ENCODE results near the gene VPS51.

Gene VPS51

DNA sequence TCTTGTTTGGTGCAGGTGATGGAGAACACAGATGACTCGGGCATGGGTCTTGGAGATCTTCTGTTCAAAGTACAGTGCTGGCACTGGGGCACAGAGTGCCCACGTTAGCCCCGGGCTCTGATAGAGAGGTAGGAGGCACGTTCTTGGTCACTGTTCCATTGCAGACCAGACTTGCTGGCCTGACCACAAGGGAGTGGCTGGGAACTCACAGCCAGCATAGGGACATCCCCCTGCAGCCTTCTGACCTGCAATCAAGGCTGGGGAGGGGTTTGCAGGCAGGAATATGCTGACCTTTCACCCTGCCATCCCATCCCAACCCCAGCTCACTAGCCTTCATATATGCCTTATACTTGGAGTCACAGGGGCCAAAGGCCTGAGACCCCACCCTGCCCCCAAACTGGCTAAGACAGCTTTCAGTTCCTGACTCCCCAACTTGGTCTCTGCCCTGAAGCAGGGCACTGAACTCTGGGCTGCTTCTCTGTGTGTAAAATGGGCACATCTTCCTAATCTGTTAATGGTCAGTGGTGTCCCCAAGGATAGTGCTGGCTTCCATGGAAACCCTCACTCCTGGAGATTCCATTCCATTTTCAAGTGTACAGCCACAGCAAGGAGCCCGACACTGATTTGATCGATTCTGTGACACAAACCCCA, 30.7 kb downstream of the VPS51 start:
- Mint-ChIP-seq H3K27ac (no peak overlapping the region), H3K4me1 (ENCODE audit: low read depth) (peaks cover 2% of the 10 kb centered on the region), H3K9me3 (no peaks in the 10 kb centered on the region), H3K36me3 (ENCODE audit: low read depth) (peaks cover 32% of the 10 kb centered on the region), H3K27me3 (ENCODE audit: low read depth) (no peaks in the 10 kb centered on the region), H3K4me3 (no peak overlapping the region)
- DNase-seq (ENCODE audit: low spot score), result no peak

DNA sequence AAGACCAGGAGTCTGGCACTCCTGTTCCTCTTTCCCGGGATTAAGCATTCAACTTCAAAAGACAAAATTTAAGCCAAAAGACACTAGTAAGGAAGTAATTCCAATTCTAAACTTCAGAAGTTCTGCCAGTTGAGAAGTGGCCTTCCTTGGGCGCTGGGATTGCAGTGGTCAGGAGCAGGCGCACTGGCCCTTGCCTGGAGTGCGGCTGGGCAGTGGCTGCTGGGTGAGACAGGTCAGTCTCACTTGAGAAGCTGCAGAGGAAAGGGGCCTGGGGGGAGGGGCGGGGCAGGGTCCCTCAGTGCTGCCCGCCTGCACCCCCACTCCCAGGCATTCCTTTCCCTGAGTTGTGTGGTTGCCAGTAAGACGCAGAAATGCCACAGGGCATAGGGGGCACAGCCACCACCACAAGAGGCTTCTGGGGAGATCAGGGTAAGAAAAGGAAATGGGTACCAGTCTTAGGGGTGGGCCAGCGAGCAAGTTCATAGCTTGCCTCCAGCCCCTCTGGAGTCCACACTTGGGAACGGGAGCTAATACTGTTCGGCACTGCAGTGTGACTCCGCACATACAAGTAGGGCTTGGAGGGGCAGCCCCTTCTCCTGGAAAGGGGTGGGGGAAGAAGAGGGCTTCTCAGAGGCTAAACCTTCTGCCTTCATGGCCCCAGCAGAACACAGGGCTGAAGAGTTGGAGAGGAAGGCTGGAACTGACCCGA, 31.6 kb downstream of the VPS51 start:
- no peaks in the 10 kb centered on the region for H3K9me3 Mint-ChIP-seq
- H3K4me3 Mint-ChIP-seq, result no peak overlapping the region
- H3K4me1 Mint-ChIP-seq (ENCODE audit: low read depth), result peaks cover 4% of the 10 kb centered on the region
- no peak overlapping the region for H3K27ac Mint-ChIP-seq
- no peaks in the 10 kb centered on the region for H3K27me3 Mint-ChIP-seq (ENCODE audit: low read depth)
- peaks cover 35% of the 10 kb centered on the region for H3K36me3 Mint-ChIP-seq (ENCODE audit: low read depth)
- DNase-seq (ENCODE audit: low spot score), result no peak

DNA sequence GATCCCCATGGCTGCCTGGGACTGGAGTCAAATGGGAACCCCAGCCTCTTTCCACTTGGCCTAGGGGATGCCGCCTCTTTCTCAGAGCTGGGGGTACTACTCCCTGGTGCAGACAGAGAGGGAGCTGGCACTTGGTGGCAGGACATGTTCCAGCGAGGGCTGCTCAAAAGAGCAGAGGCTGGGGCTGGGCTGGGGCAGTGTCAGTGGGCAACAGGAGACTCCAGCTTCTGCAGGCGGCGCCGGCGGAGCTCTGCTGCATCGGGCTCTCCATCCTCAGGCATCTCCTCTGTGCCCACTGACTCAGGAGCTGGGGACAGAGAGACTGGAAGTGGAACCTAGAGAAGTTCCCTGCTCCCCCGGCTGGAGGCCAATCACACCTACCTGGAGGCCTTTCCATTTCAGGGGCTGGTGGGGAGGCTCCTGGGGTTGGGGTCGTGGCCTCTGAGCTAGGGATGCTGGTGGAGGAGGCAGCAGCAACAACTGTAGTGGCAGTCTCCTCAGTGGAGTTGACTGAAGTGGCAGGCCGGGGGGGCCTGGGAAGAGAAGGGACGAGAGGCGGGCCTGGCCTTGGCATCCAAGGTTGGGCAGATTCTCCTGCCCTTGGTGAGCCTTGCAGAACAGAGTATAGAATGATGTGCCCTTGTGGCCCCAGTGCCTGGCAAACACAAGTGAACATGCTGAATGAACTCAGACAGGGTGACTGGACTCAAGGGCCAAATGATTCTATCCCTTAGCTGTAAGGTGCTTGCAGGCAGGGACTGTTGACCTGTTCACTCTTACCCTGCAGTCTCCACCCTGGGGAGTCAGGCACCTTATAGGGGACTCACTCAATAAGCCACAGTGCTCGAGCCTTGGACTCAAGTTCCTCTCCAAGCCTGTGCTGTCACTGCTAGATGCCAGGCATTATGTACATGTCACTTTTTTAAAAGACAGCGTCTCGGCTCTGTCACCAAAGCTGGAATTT, 32.5 kb downstream of the VPS51 start:
- no peaks in the 10 kb centered on the region for H3K27me3 Mint-ChIP-seq (ENCODE audit: low read depth)
- H3K36me3 Mint-ChIP-seq (ENCODE audit: low read depth), result peaks cover 39% of the 10 kb centered on the region

DNA sequence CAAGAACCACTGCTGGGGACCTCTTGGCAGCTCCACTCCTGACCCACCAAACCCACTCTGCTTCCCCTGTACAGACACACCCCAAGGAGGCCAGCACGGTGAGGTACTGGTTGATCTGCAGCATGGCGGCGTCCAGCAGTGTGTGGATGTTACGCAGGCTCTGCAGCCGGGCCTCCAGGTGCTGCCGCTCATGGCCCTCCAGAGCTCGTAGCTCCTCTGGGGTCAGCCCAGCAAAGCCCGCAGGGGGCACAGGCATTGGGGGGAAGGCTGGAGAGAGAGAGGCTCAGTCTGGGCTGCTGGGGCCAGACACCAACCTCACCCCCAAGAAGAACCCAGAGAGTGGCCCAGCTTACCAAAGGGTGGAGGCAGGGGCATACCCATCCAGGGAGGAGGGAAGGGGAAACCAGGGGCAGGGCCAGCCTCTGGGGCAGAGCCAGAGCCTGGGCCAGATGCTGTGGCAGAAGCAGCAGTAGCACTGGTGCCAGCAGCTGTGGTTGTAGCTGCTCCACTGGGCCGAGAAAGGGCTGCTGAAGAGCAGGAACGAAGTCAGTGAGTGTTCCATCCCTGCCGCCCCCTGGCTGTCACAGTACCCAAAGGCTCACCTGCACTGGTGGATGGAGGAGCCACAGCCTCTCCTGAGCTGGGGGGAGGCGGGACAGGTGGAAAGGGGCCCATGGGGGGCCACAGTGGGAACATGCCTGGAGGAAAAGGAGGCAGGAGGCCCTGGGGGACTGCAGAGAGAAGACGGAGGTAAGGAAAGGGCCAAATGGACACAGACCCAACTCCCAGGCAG, 33.8 kb downstream of the VPS51 start:
- H3K36me3 Mint-ChIP-seq (ENCODE audit: low read depth), result peaks cover 39% of the 10 kb centered on the region
- H3K9me3 Mint-ChIP-seq, result no peaks in the 10 kb centered on the region
- H3K27ac Mint-ChIP-seq, result no peak overlapping the region
- H3K4me3 Mint-ChIP-seq, result no peak overlapping the region
- DNase-seq (ENCODE audit: low spot score), result no peak
- peaks cover 9% of the 10 kb centered on the region for H3K4me1 Mint-ChIP-seq (ENCODE audit: low read depth)
- no peaks in the 10 kb centered on the region for H3K27me3 Mint-ChIP-seq (ENCODE audit: low read depth)

More for the DNA sequence above, 32.5 kb downstream of the VPS51 start:
- no peak overlapping the region for H3K4me3 Mint-ChIP-seq
- no peaks in the 10 kb centered on the region for H3K9me3 Mint-ChIP-seq
- H3K27ac Mint-ChIP-seq, result no peak overlapping the region
- peaks cover 8% of the 10 kb centered on the region for H3K4me1 Mint-ChIP-seq (ENCODE audit: low read depth)
- DNase-seq (ENCODE audit: low spot score), result no peak

DNA sequence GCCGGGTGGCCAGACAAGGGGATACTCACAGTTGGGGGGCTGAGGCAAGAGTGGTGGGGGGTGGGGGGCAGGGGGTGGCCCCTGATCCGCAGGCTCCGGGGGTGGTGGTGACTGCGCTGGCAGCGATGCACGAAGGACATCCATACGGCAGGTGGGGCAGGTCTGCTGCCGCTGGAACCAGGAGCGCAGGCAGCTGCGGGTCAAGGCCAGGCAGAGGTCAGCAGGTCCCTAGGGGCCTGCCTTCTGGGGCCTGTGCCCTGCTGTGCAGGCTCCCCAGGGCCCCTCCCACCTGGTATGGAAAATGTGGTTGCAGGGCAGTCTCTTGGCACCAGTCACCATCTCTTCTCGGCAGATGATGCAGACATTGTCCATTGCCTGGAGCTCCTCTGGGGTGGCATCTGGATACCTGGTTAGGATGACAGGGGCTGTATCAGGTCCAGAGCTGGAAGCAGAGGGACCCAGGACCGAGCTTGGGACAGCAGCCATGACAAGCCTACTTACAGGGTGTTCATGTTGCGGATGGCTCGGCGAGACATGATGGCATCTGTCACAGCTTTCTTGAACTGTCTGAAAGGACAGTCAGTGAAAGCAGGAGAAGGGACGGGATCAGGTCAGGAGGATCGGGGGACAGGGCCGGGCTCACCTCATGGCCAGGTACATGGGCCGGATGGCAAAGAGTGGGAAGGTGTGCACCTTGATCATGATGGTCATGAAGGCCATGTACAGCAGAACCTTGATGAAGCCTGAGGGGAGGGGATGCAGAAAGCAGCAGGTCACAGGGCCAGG, 34.8 kb downstream of the VPS51 start:
- no peak for DNase-seq (ENCODE audit: low spot score)
- H3K27ac Mint-ChIP-seq, result no peak overlapping the region
- H3K4me3 Mint-ChIP-seq, result no peak overlapping the region
- H3K36me3 Mint-ChIP-seq (ENCODE audit: low read depth), result peaks cover 36% of the 10 kb centered on the region
- no peaks in the 10 kb centered on the region for H3K9me3 Mint-ChIP-seq
- peaks cover 12% of the 10 kb centered on the region for H3K4me1 Mint-ChIP-seq (ENCODE audit: low read depth)
- H3K27me3 Mint-ChIP-seq (ENCODE audit: low read depth), result no peaks in the 10 kb centered on the region

DNA sequence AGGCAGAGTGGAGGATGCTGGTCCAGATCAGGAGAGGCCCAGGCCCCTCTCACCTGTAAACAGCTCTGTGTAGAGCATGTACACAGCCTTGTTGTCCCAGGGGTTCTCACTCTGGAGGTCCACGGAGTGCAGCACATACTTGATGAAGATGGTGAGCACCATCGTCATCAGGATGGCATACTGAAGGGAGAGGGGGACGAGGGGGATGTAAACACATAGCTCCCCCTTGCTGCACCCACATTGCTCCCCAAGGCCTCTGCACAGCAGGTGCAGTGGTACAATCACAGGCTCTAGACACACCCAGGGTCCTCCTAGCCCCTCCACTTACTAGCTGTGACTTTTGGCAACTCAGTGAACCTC, 35.4 kb downstream of the VPS51 start:
- Mint-ChIP-seq H3K4me1 (ENCODE audit: low read depth) (peaks cover 18% of the 10 kb centered on the region), H3K4me3 (no peak overlapping the region), H3K27me3 (ENCODE audit: low read depth) (no peaks in the 10 kb centered on the region), H3K36me3 (ENCODE audit: low read depth) (peaks cover 34% of the 10 kb centered on the region), H3K27ac (no peak overlapping the region), H3K9me3 (no peaks in the 10 kb centered on the region)
- no peak for DNase-seq (ENCODE audit: low spot score)

DNA sequence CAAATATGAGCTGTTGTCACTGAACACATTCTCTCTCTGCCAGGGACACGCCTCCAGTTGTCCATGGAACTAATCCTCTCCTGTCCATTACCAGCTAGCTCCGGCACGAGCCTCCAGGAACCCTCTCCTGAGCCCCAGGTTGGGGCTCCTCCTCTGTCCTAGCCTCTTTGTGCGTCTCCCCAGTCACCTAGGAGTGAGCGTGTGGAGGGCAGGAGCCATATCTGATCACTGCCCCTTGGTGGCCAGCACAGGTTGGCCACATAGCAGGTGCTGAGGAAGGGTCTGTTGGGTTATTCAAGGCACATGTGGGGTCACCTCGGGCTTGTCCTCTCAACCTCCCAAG, 35.9 kb downstream of the VPS51 start:
- Mint-ChIP-seq H3K27ac (no peak overlapping the region), H3K27me3 (ENCODE audit: low read depth) (no peaks in the 10 kb centered on the region), H3K36me3 (ENCODE audit: low read depth) (peaks cover 30% of the 10 kb centered on the region), H3K9me3 (no peaks in the 10 kb centered on the region), H3K4me1 (ENCODE audit: low read depth) (peaks cover 22% of the 10 kb centered on the region), H3K4me3 (no peak overlapping the region)
- DNase-seq (ENCODE audit: low spot score), result no peak

DNA sequence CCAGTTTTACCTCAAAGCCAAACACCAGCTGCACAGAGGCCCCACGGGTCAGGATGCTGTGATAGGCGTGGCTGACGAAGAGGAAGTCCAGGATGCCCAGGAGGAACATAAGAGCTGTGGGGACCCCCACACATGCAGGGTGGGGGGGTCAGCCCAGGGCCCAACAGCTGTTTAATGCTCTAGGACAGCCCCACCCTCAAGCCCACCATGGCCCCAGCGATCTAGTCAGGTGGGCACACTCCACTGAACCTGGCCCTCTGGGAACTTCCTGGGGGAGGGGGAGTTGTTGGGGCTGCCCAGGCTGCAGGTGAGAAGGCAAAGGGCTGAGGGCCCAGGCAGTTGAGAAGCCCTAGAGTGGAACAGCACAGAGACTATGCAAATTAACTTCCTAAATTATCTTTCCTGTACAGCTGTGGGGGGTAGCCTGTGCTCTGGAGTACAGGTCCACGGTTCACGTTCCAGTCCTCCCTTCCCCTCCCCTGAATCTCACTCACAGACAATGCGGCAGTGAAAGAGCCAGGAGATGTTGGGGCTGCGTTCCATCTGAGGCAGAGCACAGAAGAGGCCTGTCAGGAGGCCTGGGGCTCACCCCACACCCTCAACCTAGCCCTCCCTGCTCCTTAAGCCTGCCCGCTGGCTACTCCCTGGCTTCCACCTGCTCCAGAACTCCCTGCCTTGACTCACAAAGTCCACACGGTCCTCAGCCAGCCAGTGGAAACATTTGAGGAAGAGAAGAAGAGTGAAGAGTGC, 36.4 kb downstream of the VPS51 start:
- peaks cover 26% of the 10 kb centered on the region for H3K36me3 Mint-ChIP-seq (ENCODE audit: low read depth)
- no peaks in the 10 kb centered on the region for H3K27me3 Mint-ChIP-seq (ENCODE audit: low read depth)
- no peaks in the 10 kb centered on the region for H3K9me3 Mint-ChIP-seq
- no peak for DNase-seq (ENCODE audit: low spot score)
- H3K27ac Mint-ChIP-seq, result peak overlapping the region; percentile 20
- peak overlapping the region; percentile 95 for H3K4me3 Mint-ChIP-seq
- peaks cover 22% of the 10 kb centered on the region for H3K4me1 Mint-ChIP-seq (ENCODE audit: low read depth)

DNA sequence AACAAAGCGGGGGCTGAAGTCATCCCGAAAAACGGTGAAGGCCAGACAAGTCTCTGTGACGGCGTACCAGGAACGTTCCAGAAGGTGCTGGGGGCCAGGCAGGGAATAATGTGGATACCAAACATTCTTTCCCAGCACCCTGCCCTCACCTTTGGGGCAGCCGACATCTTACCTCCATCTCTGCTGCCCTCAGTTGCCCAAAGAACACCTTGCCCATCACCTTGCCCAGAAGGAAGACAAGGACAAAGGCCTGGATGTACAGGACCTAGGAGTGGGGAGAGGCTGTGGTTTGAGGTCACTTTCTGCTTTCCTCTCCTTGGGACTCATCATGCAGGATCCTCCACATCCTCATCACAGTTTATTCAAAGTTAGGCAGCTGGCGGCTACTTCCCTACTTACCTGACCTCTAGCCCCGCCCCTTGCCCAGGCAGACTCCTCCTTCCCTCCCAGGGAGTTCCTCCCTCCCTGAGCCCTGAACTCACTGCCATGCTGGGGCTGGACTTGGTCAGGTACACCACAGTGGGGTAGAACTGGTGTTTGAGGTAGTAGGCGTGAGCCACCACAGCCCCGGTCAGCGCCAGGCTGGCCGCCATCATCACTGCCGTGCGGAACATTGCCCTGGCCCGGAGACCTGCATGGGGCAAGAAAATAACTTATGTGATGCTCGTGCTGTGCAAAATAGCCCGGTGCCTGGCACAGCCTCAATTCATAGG, 37.1 kb downstream of the VPS51 start:
- Mint-ChIP-seq H3K9me3 (no peaks in the 10 kb centered on the region), H3K27ac (peak overlapping the region; percentile 98), H3K27me3 (ENCODE audit: low read depth) (no peaks in the 10 kb centered on the region), H3K4me1 (ENCODE audit: low read depth) (peaks cover 22% of the 10 kb centered on the region), H3K4me3 (peak overlapping the region; percentile 95), H3K36me3 (ENCODE audit: low read depth) (peaks cover 26% of the 10 kb centered on the region)
- DNase-seq (ENCODE audit: low spot score), result peak; percentile 48

DNA sequence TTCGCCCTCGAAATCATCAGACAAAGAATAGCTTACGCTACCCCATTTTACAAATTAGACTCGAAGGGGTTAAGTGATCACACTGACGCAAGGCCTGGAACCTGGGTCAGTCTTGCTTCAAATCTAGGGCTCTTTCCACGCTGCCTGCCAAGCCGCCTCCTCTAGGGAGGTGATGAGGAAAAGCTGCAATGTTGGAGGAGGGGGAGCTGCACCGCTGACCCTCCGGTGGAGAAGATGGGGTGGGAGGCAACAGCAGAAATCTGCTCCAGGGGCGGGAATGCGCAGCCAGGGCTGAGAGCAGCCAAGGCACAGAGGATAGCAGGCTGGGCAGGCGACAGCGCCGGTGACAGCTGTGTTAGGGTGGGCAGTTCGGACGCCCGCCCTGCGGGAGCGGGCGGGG, 37.7 kb downstream of the VPS51 start:
- Mint-ChIP-seq H3K4me1 (ENCODE audit: low read depth) (peaks cover 22% of the 10 kb centered on the region), H3K9me3 (no peaks in the 10 kb centered on the region), H3K36me3 (ENCODE audit: low read depth) (peaks cover 23% of the 10 kb centered on the region), H3K27me3 (ENCODE audit: low read depth) (no peaks in the 10 kb centered on the region), H3K27ac (peak overlapping the region; percentile 98), H3K4me3 (peak overlapping the region; percentile 95)
- DNase-seq (ENCODE audit: low spot score), result no peak

DNA sequence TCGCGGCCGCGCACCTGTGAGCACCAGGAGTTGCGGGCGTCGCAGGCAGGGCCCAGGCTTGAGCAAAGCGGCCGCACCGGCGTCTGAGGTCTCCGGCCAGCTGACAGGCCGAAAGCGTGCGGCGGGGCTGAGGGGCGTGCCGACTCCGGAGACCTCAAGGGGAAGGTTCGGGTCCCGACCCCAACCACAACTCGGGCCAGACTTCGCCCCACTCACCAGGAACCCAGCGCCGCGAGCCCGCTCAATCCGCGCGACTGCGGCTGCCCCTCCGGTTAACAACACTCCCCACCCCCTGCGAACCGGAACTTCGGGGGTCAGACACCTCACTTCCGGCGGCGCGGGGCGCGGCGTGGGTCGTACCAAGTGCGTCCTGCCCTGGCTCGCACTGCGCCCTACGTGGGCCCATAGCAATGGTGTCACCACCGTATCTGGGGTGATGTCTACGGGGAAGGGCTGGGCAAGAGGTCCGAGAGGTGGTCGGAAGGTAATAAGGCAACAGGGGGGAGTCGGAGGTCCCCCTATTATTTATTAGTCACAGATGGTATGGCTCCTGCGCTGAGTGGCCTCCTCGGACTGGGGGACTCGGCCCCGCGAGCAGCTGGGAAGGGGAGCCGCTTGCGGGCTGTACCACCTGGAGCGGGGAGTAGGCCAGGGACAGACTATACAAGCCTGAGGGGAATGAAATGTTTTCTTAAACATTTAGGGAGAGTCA, 38.4 kb downstream of the VPS51 start, which contains the start of gene SYVN1:
Gene SYVN1 (minus strand): TSS at position 280 of the 712 bp plus-strand sequence. CDS start 918 bp downstream, outside the sequence.
- Mint-ChIP-seq H3K27ac (peak within 1 kb of the TSS; percentile 98), H3K4me1 (ENCODE audit: low read depth) (peaks cover 22% of the 10 kb centered on the region), H3K4me3 (peak within 1 kb of the TSS; percentile 95), H3K27me3 (ENCODE audit: low read depth) (no peaks in the 10 kb centered on the region), H3K9me3 (no peaks in the 10 kb centered on the region), H3K36me3 (ENCODE audit: low read depth) (peaks cover 23% of the 10 kb centered on the region)
- DNase-seq (ENCODE audit: low spot score), result peak; percentile 93

All from T-helper 2 cell treated with Interferon-gamma antibody and Interleukin-4, amounts not matched to agents 5 μg/mL and 100 μg/mL, for 36 hours (primary cell).